Pons (tissue), 1 donor: ENCODE data around the gene FOXJ3.
A peak's percentile ranks its signal among the peaks of the same experiment; 100 is the strongest.
"Not testable (repeated sequence)": the region's sequence is repeated elsewhere in the genome, so short reads cannot be mapped to it uniquely, and the experiment has no call there.

Experiments used
- DNase-seq: peaks from one replicate; pipeline ENCODE4 v3.0.0-alpha.2; 2016; ENCODE audit warnings: low spot score

Gene FOXJ3

GRCh38 chr1:42251042-42251441 is 84.0 kb downstream of the FOXJ3 start:
- no peak for DNase-seq

GRCh38 chr1:42250164-42250563 is 84.9 kb downstream of the FOXJ3 start:
- DNase-seq: no peak

GRCh38 chr1:42240966-42241755 is 93.9 kb downstream of the FOXJ3 start:
- no peak for DNase-seq

- DNase-seq: no peak
Observed at GRCh38 chr1:42239555-42239954, 95.5 kb downstream of the FOXJ3 start.

- DNase-seq: no peak
Observed at GRCh38 chr1:42239041-42239440, 96.0 kb downstream of the FOXJ3 start.

GRCh38 chr1:42231253-42231652 is 103.8 kb downstream of the FOXJ3 start:
- DNase-seq: no peak

GRCh38 chr1:42228938-42229337 is 106.1 kb downstream of the FOXJ3 start:
- no peak for DNase-seq

GRCh38 chr1:42223036-42223435 is 112.0 kb downstream of the FOXJ3 start:
- no peak for DNase-seq

- no peak for DNase-seq
Observed at GRCh38 chr1:42221952-42222606, 113.0 kb downstream of the FOXJ3 start.

- DNase-seq: no peak
Observed at GRCh38 chr1:42221456-42221855, 113.6 kb downstream of the FOXJ3 start.

- no peak for DNase-seq
Observed at GRCh38 chr1:42219627-42220026, 115.4 kb downstream of the FOXJ3 start.

- peak; percentile 15 for DNase-seq
Observed at GRCh38 chr1:42214447-42214871, 120.6 kb downstream of the FOXJ3 start.

GRCh38 chr1:42211224-42211623 is 123.8 kb downstream of the FOXJ3 start:
- no peak for DNase-seq

- DNase-seq: no peak
Observed at GRCh38 chr1:42210421-42211133, 124.5 kb downstream of the FOXJ3 start.

GRCh38 chr1:42209526-42210251 is 125.3 kb downstream of the FOXJ3 start:
- no peak for DNase-seq

- DNase-seq: not testable (repeated sequence)
Observed at GRCh38 chr1:42206930-42207329, 128.1 kb downstream of the FOXJ3 start.

- no peak for DNase-seq
Observed at GRCh38 chr1:42206164-42206563, 128.9 kb downstream of the FOXJ3 start.

GRCh38 chr1:42201986-42202385 is 133.0 kb downstream of the FOXJ3 start:
- DNase-seq: no peak

GRCh38 chr1:42198251-42198650 is 136.8 kb downstream of the FOXJ3 start:
- no peak for DNase-seq

GRCh38 chr1:42195841-42196240 is 139.2 kb downstream of the FOXJ3 start:
- no peak for DNase-seq

GRCh38 chr1:42192106-42192505 is 142.9 kb downstream of the FOXJ3 start:
- DNase-seq: no peak

GRCh38 chr1:42191319-42191718 is 143.7 kb downstream of the FOXJ3 start:
- no peak for DNase-seq
